Measurements from ENCODE around the gene VBP1.

GRCh38 chrX:155263854-155264628 is 47.8 kb downstream of the VBP1 start, which contains the start of gene RAB39B:
- TF ChIP-seq CTCF (conservative IDR thresholded peaks at IDR 0.05; ENCODE audit: low read depth, low read length), result no peak
- TF ChIP-seq EZH2 (IDR thresholded peaks at IDR 0.05; ENCODE audit: low read length, unreplicated experiment), result no peak
- TF ChIP-seq EZH2phosphoT487 (IDR thresholded peaks at IDR 0.05; ENCODE audit: borderline replicate concordance, low read length), result no peak

Data from PC-3 (cell line).